GM12872 (cell line): ENCODE measurements around the gene GPA33.

Source experiments
- TF ChIP-seq, protein P1 (sequence below): IDR thresholded peaks from 3 replicates; pipeline ENCODE4 v1.5.1; 2011; ENCODE audit warnings: low read depth, mild to moderate bottlenecking, low read length, moderate library complexity; ENCODE audit not compliant: insufficient read depth

Gene GPA33

GRCh38 chr1:167122568-167122967 is 32.4 kb upstream of the GPA33 start:
- TF ChIP-seq, protein P1, sequence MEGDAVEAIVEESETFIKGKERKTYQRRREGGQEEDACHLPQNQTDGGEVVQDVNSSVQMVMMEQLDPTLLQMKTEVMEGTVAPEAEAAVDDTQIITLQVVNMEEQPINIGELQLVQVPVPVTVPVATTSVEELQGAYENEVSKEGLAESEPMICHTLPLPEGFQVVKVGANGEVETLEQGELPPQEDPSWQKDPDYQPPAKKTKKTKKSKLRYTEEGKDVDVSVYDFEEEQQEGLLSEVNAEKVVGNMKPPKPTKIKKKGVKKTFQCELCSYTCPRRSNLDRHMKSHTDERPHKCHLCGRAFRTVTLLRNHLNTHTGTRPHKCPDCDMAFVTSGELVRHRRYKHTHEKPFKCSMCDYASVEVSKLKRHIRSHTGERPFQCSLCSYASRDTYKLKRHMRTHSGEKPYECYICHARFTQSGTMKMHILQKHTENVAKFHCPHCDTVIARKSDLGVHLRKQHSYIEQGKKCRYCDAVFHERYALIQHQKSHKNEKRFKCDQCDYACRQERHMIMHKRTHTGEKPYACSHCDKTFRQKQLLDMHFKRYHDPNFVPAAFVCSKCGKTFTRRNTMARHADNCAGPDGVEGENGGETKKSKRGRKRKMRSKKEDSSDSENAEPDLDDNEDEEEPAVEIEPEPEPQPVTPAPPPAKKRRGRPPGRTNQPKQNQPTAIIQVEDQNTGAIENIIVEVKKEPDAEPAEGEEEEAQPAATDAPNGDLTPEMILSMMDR = no peak

- TF ChIP-seq, protein P1 = no peak
Measured at GRCh38 chr1:167122121-167122480, 31.9 kb upstream of the GPA33 start.

DNA sequence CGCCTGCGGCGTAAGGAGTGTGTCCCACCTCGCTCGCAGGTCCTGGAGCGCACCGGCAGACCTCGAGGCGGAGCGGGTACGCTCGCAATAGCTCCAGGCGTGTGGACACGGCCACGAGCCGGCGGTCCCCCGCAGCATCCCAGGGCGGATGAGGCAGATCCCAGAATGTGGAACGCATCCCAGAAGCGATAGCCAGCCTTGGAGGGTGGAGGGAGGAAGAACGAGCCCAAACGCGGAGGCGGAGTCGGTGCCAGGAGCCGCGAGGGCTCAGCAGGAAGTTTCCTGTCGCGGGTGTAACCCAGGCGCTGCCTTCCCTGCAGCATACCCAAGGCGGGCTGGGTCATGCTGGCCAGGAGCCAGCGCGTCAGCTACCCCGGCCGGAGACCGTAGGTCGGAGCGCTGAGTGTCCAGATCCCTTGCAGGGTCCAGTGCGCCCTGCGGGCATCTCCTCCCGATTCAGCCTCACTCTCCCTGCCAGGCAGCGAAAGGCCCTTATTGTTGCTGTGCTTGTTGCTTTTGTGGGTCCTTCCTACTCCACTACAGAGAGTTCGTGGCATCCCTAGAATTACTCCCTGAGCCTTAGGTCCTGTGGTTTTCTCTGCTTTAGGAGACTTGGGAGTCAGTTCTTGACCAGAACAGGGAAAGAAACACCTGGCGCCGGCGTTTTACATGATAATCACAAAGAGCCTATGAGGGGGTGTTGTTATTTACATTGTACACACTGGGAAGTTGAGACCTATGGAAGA is 31.4 kb upstream of the GPA33 start:
- TF ChIP-seq, protein P1 = no peak

DNA sequence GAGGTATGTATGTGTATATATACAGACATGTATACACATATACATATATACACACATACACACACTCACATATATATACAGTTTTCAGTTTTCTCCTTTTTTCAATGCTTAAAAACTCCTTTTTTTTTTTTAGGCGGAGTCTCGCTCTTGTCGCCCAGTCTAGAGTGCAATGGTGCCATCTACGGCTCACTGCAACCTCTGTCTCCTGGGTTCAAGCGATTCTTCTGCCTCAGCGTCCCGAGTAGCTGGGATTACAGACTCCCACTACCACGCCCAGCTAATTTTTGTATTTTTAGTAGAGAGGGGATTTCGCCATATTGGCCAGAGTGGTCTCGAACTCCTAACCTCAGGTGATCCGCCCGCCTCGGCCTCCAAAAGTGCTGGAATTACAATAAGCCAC is 30.7 kb upstream of the GPA33 start:
- TF ChIP-seq, protein P1 = no peak

DNA sequence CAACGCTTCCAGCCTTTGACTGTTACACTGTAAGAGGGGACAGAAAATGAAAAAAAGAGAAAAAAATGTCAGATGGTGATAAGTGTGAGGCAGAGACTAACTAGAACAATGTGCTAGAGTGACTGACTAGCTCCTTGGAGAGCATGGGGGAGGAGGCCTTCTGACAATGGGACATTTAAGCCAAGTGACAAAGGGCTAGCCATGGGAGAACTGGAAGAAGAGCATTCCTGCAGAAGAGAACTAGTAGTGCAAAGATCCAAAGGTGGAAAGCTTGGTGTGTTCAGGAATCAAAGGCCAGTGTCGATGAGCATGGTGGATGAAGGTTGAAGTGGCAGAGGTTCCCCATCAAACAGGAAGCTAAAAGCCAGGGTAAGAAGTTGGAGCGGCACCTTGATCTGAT is 29.5 kb upstream of the GPA33 start:
- TF ChIP-seq, protein P1 = no peak

GRCh38 chr1:167118188-167118587 is 28.0 kb upstream of the GPA33 start:
- TF ChIP-seq, protein P1 = no peak

DNA sequence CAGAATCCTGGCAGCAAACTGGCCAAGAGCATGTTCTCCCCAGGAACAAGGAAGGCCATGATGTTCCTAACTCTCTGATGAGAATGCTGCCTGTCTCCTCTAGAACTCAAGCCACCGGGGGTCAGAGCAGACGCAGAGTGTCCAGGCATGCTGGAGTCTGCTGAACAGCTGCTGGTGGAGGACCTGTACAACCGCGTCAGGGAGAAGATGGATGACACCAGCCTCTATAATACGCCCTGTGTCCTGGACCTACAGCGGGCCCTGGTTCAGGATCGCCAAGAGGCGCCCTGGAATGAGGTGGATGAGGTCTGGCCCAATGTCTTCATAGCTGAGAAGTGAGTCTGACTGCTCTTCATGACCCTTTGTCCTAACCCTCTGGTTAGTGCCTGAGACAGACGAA is 27.0 kb upstream of the GPA33 start:
- TF ChIP-seq, protein P1 = no peak
